Neural cell (in vitro differentiated cells): ENCODE measurements around the gene ATG7. TPM values are rescaled to one million over a fixed set of nuclear protein-coding genes. Genes with fewer than 3 reads are reported as not detected.

Experiments used
- H2AFZ ChIP-seq: fragments of 200-600, 300-800 bp; sonication (generic), shearing (Covaris generic); 2 replicates; pipeline ENCODE4 v1.6.0; 2014; ENCODE audit warnings: low read depth, mild to moderate bottlenecking, antibody characterized with exemption, low read length, moderate library complexity
- H3F3A ChIP-seq: fragments of 200-600 bp; shearing (Covaris generic); 2 replicates; pipeline ENCODE4 v1.6.1; 2016; ENCODE audit warnings: mild to moderate bottlenecking, moderate library complexity, mixed read lengths, antibody characterized with exemption, low read length; ENCODE audit not compliant: insufficient read depth, poor library complexity, severe bottlenecking
- H3K27ac ChIP-seq: fragments of 200-600, 300-800 bp; sonication (generic), shearing (Covaris generic); 2 replicates; pipeline ENCODE4 v1.5.1; 2014; ENCODE audit warnings: mild to moderate bottlenecking, low read length, moderate library complexity
- H3K27me3 ChIP-seq: fragments of 300-800, 200-600 bp; sonication (generic), shearing (Covaris generic); 2 replicates; pipeline ENCODE4 v1.6.0; 2014; ENCODE audit warnings: mild to moderate bottlenecking, low read depth, low read length, moderate library complexity; ENCODE audit not compliant: insufficient read depth
- H3K36me3 ChIP-seq: fragments of 300-800, 200-600 bp; sonication (generic), shearing (Covaris generic); 2 replicates; pipeline ENCODE4 v1.5.1; 2014; ENCODE audit warnings: mild to moderate bottlenecking, antibody characterized with exemption, low read length, moderate library complexity; ENCODE audit not compliant: insufficient read depth
- H3K4me2 ChIP-seq: fragments of 300-800, 200-600 bp; sonication (generic), shearing (Covaris generic); 2 replicates; pipeline ENCODE4 v1.6.0; 2014; ENCODE audit warnings: mild to moderate bottlenecking, low read length
- H3K4me3 ChIP-seq: fragments of 300-800, 200-600 bp; sonication (generic), shearing (Covaris generic); 2 replicates; pipeline ENCODE4 v1.5.1; 2014; ENCODE audit warnings: mild to moderate bottlenecking, low read length, moderate library complexity
- H3K79me2 ChIP-seq: fragments of 200-600 bp; shearing (Covaris generic); replicated peaks from 2 replicates; pipeline ENCODE4 v1.6.0; 2014; ENCODE audit warnings: mild to moderate bottlenecking, low read length, moderate library complexity; ENCODE audit not compliant: insufficient read depth
- H3K9ac ChIP-seq: fragments of 300-800, 200-600 bp; sonication (generic), shearing (Covaris generic); 2 replicates; pipeline ENCODE4 v1.6.1; 2016; ENCODE audit warnings: mild to moderate bottlenecking, low read length, mixed read lengths
- H3K9me2 ChIP-seq: fragments of 200-600 bp; shearing (Covaris generic); 2 replicates; pipeline ENCODE4 v1.6.1; 2016; ENCODE audit warnings: mild to moderate bottlenecking, low read length, mixed read lengths; ENCODE audit not compliant: insufficient read depth
- H3K9me3 ChIP-seq: fragments of 200-600, 300-800 bp; sonication (generic), shearing (Covaris generic); 2 replicates; pipeline ENCODE4 v1.6.1; 2016; ENCODE audit warnings: mild to moderate bottlenecking, mixed run types, low read length, moderate library complexity, mixed read lengths
- H4K20me1 ChIP-seq: fragments of 200-600 bp; shearing (Covaris generic); 2 replicates; pipeline ENCODE4 v1.6.1; 2016; ENCODE audit warnings: mild to moderate bottlenecking, mixed run types; ENCODE audit not compliant: insufficient read depth
- EP300 ChIP-seq: fragments of 450-650 bp; conservative IDR thresholded peaks from 2 replicates; pipeline ENCODE4 v1.6.1; 2014; ENCODE audit warnings: antibody characterized with exemption, mild to moderate bottlenecking, moderate library complexity; ENCODE audit not compliant: poor library complexity, severe bottlenecking
- EZH2 ChIP-seq: fragments of 200-600, 300-800 bp; shearing (Covaris generic), sonication (generic); IDR thresholded peaks from 2 replicates; pipeline ENCODE4 v1.6.1; 2014; ENCODE audit warnings: antibody characterized with exemption, low read length, borderline replicate concordance, mild to moderate bottlenecking; ENCODE audit not compliant: insufficient read depth, poor library complexity, severe bottlenecking
- MXI1 ChIP-seq: fragments of 450-650 bp; conservative IDR thresholded peaks from 2 replicates; pipeline ENCODE4 v1.6.1; 2014; ENCODE audit warnings: antibody characterized with exemption, mild to moderate bottlenecking; ENCODE audit not compliant: poor library complexity, severe bottlenecking
- POLR2AphosphoS5 ChIP-seq: IDR thresholded peaks from 2 replicates; pipeline ENCODE4 v1.6.1; 2012
- RAD21 ChIP-seq: fragments of 450-650 bp; conservative IDR thresholded peaks from 2 replicates; pipeline ENCODE4 v1.6.1; 2014; ENCODE audit warnings: antibody characterized with exemption, mild to moderate bottlenecking, moderate library complexity
- SMC3 ChIP-seq: fragments of 450-650 bp; conservative IDR thresholded peaks from 2 replicates; pipeline ENCODE4 v1.6.1; 2014; ENCODE audit warnings: antibody characterized with exemption, mild to moderate bottlenecking, moderate library complexity; ENCODE audit not compliant: poor library complexity
- TAF1 ChIP-seq: IDR thresholded peaks from 2 replicates; pipeline ENCODE4 v1.6.1; 2012; ENCODE audit warnings: low read depth
- polyA plus RNA-seq: library from polyadenylated mRNA; depleted of rRNA; stranded (reverse); fragments of >200 nt; gene quantifications from 2 replicates; pipeline ENCODE4 v1.2.3, GENCODE V29; 2014
- TF ChIP-seq, protein P1 (sequence below): fragments of 450-650 bp; IDR thresholded peaks from 2 replicates; pipeline ENCODE4 v1.5.1; 2014; ENCODE audit warnings: antibody characterized with exemption, mild to moderate bottlenecking, moderate library complexity; ENCODE audit not compliant: poor library complexity, severe bottlenecking
- TF ChIP-seq, protein P2 (sequence below): IDR thresholded peaks from 2 replicates; pipeline ENCODE4 v1.6.1; 2012; ENCODE audit warnings: borderline replicate concordance

Gene ATG7
- polyA plus RNA-seq, 1 donor from 2014 or later: 28.8 TPM

GRCh38 chr3:11447584-11448200, 175.5 kb downstream of the ATG7 start:
- Histone ChIP-seq H2AFZ (no peak overlapping the region), H3K4me2 (no peak overlapping the region), H3K9ac (no peak overlapping the region), H3K79me2 (no peaks in the 10 kb centered on the region), H4K20me1 (no peaks in the 10 kb centered on the region), H3K36me3 (no peaks in the 10 kb centered on the region), H3K9me2 (no peaks in the 10 kb centered on the region), H3K9me3 (no peaks in the 10 kb centered on the region), H3F3A (no peaks in the 10 kb centered on the region), H3K4me3 (no peak overlapping the region), H3K27ac (no peak overlapping the region), H3K27me3 (no peaks in the 10 kb centered on the region)
- TF ChIP-seq, protein P1, sequence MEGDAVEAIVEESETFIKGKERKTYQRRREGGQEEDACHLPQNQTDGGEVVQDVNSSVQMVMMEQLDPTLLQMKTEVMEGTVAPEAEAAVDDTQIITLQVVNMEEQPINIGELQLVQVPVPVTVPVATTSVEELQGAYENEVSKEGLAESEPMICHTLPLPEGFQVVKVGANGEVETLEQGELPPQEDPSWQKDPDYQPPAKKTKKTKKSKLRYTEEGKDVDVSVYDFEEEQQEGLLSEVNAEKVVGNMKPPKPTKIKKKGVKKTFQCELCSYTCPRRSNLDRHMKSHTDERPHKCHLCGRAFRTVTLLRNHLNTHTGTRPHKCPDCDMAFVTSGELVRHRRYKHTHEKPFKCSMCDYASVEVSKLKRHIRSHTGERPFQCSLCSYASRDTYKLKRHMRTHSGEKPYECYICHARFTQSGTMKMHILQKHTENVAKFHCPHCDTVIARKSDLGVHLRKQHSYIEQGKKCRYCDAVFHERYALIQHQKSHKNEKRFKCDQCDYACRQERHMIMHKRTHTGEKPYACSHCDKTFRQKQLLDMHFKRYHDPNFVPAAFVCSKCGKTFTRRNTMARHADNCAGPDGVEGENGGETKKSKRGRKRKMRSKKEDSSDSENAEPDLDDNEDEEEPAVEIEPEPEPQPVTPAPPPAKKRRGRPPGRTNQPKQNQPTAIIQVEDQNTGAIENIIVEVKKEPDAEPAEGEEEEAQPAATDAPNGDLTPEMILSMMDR: no peak
- TF ChIP-seq, protein P2, sequence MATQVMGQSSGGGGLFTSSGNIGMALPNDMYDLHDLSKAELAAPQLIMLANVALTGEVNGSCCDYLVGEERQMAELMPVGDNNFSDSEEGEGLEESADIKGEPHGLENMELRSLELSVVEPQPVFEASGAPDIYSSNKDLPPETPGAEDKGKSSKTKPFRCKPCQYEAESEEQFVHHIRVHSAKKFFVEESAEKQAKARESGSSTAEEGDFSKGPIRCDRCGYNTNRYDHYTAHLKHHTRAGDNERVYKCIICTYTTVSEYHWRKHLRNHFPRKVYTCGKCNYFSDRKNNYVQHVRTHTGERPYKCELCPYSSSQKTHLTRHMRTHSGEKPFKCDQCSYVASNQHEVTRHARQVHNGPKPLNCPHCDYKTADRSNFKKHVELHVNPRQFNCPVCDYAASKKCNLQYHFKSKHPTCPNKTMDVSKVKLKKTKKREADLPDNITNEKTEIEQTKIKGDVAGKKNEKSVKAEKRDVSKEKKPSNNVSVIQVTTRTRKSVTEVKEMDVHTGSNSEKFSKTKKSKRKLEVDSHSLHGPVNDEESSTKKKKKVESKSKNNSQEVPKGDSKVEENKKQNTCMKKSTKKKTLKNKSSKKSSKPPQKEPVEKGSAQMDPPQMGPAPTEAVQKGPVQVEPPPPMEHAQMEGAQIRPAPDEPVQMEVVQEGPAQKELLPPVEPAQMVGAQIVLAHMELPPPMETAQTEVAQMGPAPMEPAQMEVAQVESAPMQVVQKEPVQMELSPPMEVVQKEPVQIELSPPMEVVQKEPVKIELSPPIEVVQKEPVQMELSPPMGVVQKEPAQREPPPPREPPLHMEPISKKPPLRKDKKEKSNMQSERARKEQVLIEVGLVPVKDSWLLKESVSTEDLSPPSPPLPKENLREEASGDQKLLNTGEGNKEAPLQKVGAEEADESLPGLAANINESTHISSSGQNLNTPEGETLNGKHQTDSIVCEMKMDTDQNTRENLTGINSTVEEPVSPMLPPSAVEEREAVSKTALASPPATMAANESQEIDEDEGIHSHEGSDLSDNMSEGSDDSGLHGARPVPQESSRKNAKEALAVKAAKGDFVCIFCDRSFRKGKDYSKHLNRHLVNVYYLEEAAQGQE: no peak
- TF ChIP-seq TAF1 (no peak), RAD21 (no peak), MXI1 (no peak), EP300 (no peak), POLR2AphosphoS5 (no peak), SMC3 (no peak), EZH2 (no peak)

GRCh38 chr3:11450015-11450414, 177.8 kb downstream of the ATG7 start:
- TF ChIP-seq, protein P2: no peak
- TF ChIP-seq POLR2AphosphoS5 (no peak), RAD21 (no peak), TAF1 (no peak), SMC3 (no peak), MXI1 (no peak), EP300 (no peak), EZH2 (no peak)
- TF ChIP-seq, protein P1: no peak
- no peaks in the 10 kb centered on the region for H3K9me3 ChIP-seq
- no peaks in the 10 kb centered on the region for H3K36me3 ChIP-seq
- no peaks in the 10 kb centered on the region for H4K20me1 ChIP-seq
- H2AFZ ChIP-seq: no peak overlapping the region
- no peak overlapping the region for H3K4me2 ChIP-seq
- H3K79me2 ChIP-seq: no peaks in the 10 kb centered on the region
- no peak overlapping the region for H3K4me3 ChIP-seq
- H3K9ac ChIP-seq: no peak overlapping the region
- H3K27ac ChIP-seq: no peak overlapping the region
- no peaks in the 10 kb centered on the region for H3F3A ChIP-seq
- no peaks in the 10 kb centered on the region for H3K27me3 ChIP-seq
- no peaks in the 10 kb centered on the region for H3K9me2 ChIP-seq
